Measurements from ENCODE around the gene DNAJC22.
A peak's percentile ranks its signal among the peaks of the same experiment; 100 is the strongest.
"Not testable (repeated sequence)": the region's sequence is repeated elsewhere in the genome, so short reads cannot be mapped to it uniquely, and the experiment has no call there.

Gene DNAJC22

GRCh38 chr12:49323524-49324097 lies 23.1 kb upstream of the DNAJC22 start:
- TF ChIP-seq POLR2A (IDR thresholded peaks at IDR 0.05; ENCODE audit: low read depth, low read length), result no peak
- DNase-seq (ENCODE audit: insufficient read length, low spot score), result no peak
- FAIRE-seq, result no peak

DNA sequence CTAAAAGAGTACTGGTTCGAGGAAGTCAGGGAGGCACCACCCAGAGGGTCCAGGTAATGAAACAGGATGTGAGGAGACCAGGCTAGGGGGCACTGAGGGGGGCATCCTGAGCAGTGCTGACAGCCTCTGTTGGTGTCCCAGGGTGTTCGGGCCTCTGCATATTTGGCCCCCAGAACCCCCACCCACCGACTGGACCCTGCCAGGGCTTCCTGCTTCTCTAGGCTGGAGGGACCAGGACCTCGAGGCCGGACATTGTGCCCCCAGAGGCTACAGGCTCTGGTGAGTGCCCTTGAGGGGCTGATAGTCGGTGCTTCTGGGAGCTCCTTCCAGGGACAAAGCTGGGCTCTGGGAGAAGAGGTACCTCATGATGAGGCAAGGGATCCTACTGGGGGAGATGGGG lies 21.1 kb upstream of the DNAJC22 start:
- no peak for DNase-seq (ENCODE audit: insufficient read length, low spot score)
- FAIRE-seq, result no peak
- TF ChIP-seq POLR2A (IDR thresholded peaks at IDR 0.05; ENCODE audit: low read depth, low read length), result no peak

DNA sequence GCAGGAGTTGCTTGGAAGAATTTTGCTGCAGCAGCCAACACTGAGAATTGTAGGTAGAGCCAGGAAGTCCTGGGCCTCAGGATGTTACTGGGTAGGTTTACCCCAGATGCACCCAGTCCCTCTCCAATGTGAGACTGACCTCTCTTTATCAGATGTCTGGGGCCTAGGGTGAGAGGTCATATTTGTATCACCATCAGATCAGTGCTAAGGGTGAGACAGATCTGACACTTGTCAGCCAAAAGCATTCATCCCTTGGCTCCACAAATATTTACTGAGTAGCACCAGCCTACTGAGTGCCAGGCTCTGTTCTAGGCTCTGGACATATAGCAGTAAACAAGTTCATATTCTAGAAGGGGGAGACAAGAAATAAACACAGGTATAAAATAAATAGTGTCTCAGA lies 19.3 kb upstream of the DNAJC22 start:
- TF ChIP-seq POLR2A (IDR thresholded peaks at IDR 0.05; ENCODE audit: low read depth, low read length), result no peak
- DNase-seq (ENCODE audit: insufficient read length, low spot score) (no peak), FAIRE-seq (no peak)

- no peak for TF ChIP-seq POLR2A (IDR thresholded peaks at IDR 0.05; ENCODE audit: low read depth, low read length)
- FAIRE-seq (no peak), DNase-seq (ENCODE audit: insufficient read length, low spot score) (no peak)
These were observed 18.8 kb upstream of the DNAJC22 start for GRCh38 chr12:49327887-49328286.

GRCh38 chr12:49328816-49329215 lies 17.9 kb upstream of the DNAJC22 start:
- FAIRE-seq (no peak), DNase-seq (ENCODE audit: insufficient read length, low spot score) (no peak)
- TF ChIP-seq POLR2A (IDR thresholded peaks at IDR 0.05; ENCODE audit: low read depth, low read length), result no peak

- no peak for TF ChIP-seq POLR2A (IDR thresholded peaks at IDR 0.05; ENCODE audit: low read depth, low read length)
- DNase-seq (ENCODE audit: insufficient read length, low spot score), result no peak
- no peak for FAIRE-seq
These were observed 16.6 kb upstream of the DNAJC22 start for GRCh38 chr12:49330032-49330619.

GRCh38 chr12:49330631-49331379 lies 15.9 kb upstream of the DNAJC22 start:
- TF ChIP-seq POLR2A (IDR thresholded peaks at IDR 0.05; ENCODE audit: low read depth, low read length), result no peak
- FAIRE-seq (no peak), DNase-seq (ENCODE audit: insufficient read length, low spot score) (no peak)

- peak; percentile 90 for DNase-seq (ENCODE audit: insufficient read length, low spot score)
- TF ChIP-seq POLR2A (IDR thresholded peaks at IDR 0.05; ENCODE audit: low read depth, low read length), result no peak
- peak; percentile 60 for FAIRE-seq
These were observed 15.1 kb upstream of the DNAJC22 start for GRCh38 chr12:49331380-49332222.

DNA sequence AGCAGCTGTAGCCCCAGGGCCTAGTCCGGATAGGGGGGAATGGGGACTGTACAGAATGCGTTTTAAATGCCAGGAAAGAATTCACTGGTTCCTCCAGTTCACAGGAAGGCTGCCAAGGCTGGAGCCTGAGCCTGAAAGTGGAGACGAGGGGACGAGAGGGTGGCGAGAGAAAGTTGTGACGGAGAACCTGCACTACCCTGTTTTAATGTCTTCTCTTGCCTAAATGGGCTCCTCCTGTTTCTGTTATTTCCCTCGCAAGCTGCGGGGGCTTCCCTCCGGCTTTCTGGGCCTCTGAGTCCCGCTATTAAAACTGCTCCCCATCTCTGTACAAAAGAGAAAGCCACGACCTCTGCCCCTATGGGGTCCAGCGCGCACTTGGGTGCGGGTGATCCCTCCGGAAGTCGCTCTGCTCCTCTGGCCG lies 14.2 kb upstream of the DNAJC22 start:
- TF ChIP-seq POLR2A (IDR thresholded peaks at IDR 0.05; ENCODE audit: low read depth, low read length), result no peak
- FAIRE-seq, result no peak
- no peak for DNase-seq (ENCODE audit: insufficient read length, low spot score)

- FAIRE-seq (no peak), DNase-seq (ENCODE audit: insufficient read length, low spot score) (no peak)
- TF ChIP-seq POLR2A (IDR thresholded peaks at IDR 0.05; ENCODE audit: low read depth, low read length), result no peak
These were observed 13.8 kb upstream of the DNAJC22 start for GRCh38 chr12:49332891-49333371.

- DNase-seq (ENCODE audit: insufficient read length, low spot score); FAIRE-seq: not testable (repeated sequence)
These were observed 12.9 kb upstream of the DNAJC22 start for GRCh38 chr12:49333778-49334177.

DNA sequence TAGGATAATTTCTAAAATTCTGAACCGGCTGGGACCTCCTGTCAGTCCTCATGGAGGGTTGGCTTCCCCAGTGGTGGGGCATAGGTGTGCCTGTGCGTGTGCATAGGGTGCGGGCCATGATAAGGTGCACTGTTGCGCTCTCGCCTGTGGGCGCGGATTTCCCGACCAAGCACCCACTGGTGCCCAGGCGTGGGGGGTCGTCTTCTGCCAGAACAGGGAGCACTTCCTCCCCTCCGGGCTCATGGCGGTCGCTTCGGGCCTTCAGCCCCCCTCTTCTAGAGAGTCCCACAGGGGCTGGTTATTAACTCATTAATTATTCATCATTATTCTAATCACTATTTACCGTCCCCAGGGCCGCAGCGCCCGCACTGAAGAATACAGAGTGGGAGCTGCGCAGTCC lies 12.5 kb upstream of the DNAJC22 start:
- DNase-seq (ENCODE audit: insufficient read length, low spot score), result no peak
- FAIRE-seq, result no peak
- no peak for TF ChIP-seq POLR2A (IDR thresholded peaks at IDR 0.05; ENCODE audit: low read depth, low read length)

GRCh38 chr12:49334681-49335080 lies 12.0 kb upstream of the DNAJC22 start:
- FAIRE-seq (no peak), DNase-seq (ENCODE audit: insufficient read length, low spot score) (no peak)
- no peak for TF ChIP-seq POLR2A (IDR thresholded peaks at IDR 0.05; ENCODE audit: low read depth, low read length)

Measured in H54 (cell line).